Stimulated activated CD8-positive, alpha-beta memory T cell treated with anti-CD3 and anti-CD28 coated beads, Interleukin-4, amount 100 ng/mL, for 4 hours (primary cell): Measurements from ENCODE around the gene CCDC85C.
A peak's percentile ranks its signal among the peaks of the same experiment; 100 is the strongest.

Experiments
- DNase-seq, 2 donors: peaks; one replicate each; pipeline ENCODE4 v3.0.0-alpha.2; 2020; ENCODE audit warnings: low read depth in 2 of 2, low spot score in 1 of 2

The CCDC85C gene

DNA sequence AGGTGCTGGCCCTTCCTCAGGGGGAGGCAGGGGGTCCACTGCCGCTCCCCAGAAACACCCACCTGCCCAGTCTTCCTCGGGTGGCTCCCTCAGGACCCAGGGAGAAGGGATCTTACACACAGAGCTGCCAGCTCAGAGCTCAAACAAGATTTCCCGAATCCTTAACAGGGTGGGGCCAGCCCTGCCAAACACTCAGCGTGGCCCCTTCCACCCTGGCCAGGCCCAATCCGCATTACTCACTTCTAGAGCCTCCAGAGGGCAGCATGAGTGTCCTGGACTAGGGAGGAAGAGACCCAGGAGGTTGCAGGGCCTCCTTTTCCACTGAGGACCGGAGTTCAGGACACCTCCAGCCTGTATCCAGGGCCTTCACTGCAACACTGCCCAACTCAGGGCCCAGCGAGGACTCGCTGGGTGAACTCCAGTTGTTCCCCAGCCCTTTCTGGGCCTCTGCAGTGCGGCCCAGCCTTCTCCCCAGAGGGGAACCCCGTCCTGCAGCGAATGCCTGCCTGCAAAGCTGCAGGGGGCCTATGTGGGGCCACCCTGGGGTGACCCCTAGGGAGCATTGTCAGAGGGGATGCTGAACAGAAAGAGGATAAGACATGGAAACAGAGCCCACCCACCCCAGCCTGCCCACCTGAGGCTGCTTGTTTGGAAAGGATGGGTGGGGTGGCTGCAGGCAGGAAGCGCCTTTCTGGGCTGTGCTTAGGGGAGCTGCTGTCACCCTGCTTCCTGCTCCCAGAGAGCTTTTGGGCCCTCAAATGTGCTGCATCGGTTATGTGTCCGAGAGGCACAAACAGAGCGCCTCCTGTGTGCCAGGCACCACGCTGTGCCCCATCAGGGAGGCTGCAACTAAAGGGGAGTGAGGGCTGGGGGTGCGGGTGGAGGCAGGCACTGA, 79.0 kb downstream of the CCDC85C start:
- no peak for DNase-seq

DNA sequence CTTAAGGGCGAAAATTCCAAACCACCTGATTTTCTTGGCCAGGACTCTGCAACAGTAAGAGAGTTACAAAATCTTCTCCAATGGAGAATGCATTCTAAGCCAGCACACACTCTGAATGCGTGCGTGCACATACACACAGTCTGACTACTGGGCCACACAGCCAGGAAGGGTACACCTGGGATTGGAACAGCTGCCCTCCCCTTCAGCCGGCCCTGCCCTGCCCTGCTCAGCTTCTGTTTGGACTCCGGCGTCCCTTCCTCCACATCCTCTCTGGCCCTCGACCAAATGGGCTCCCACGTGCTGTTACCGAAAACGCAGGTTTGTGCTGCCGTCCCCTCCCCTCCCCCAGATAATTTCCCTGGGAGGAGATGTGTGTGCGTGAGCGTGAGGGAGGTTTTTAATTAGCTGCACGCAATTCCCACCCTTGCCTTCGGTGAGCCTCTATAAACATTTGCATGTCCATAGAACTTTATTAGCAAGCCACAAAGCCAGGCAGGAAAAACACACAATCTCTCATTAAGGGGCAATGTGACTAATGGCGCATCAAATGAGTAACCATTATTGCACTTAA, 79.8 kb downstream of the CCDC85C start:
- no peak for DNase-seq

DNA sequence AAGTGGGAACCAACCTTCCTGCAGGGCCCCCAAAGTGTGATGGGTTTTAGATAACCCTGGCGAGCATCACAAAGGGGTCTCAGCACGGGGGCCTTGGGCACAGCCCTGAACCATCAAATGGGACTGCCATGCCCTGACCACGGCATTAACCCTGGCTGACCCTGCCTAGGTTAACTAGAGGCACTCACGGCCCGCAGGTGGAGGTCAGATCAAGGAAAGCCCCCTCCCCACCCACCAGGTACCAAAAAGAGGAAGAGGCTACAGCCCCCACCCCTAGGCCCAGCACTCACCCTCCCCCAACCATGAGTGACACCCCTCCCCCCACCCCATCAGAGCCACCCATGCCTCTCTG, 80.3 kb downstream of the CCDC85C start:
- DNase-seq = no peak

DNA sequence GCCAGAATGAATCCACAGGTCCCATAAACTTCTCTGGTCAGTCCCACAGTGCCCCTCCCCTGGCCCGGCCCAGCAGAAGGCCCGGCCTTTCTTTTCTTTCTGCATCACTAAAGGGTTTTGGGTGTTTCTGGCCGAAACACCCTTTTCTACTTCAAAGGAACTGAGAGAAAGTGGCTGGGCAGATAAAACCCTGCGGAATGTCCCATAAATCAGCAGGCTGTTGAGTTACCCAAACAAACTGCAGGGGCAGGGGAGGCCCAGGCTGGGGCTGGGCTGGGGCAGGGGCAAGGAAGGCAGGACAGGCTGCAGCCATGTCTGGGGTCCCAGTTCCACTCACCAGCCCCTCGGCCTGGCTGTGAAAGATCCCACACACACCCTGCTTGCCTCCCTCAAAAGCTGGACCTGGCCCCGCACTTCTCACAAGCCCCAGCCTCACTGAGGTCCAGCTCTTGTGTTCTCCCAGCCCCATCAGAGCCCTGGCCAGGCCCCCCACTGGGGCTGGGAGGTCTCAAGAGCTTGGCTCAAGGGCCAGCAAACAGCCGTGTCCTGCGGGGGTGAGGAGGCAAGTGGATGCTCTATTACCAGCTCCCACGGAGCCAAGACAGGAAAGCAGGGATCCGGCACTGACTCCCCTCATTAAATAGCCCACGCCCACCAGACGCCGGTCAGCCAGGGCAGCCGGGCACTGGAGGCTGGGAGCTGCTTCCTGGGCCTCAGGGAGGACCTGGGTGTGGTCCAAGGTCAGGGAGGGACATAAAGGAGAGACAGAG, 80.9 kb downstream of the CCDC85C start:
- no peak for DNase-seq

DNA sequence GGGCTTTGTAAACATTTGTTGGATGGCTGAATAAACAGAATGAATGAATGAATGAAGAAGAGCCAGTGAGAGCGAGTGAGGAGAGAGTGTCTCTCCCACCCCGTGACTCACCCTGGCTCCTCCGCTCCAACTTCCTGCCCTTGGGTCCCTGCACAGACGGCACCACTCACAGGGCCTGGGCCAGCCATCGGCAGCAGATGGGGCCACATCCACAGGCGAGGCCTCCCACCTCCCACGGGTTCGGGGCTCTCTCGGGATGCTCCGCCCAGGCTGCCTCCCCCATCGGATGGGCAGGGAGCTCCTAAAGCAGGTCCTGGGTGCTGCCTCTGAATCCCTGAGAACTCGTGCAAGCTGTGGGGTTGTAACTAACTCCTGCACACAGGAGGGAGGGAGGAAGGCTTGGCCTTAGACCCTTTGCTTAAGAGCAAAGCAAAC, 81.5 kb downstream of the CCDC85C start:
- DNase-seq = no peak

DNA sequence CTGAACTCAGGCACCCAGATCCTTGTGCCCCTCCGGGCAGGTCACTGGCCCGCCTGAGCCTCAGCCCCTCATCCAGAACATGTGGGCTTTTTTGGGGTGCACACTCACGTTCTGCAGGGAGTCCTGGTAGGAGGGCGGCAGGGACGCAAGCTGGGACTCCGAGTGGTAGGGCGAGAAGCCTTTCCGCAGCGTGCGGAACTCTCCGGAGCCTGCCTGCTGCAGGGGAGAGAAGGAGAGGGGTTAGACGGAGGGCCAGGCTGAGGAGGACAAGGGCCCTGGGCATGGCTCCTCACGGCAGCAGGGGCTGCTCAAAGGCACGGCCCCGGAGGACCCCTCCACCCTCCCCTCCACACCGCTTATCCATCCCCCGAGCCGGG, 82.0 kb downstream of the CCDC85C start:
- DNase-seq = no peak

DNA sequence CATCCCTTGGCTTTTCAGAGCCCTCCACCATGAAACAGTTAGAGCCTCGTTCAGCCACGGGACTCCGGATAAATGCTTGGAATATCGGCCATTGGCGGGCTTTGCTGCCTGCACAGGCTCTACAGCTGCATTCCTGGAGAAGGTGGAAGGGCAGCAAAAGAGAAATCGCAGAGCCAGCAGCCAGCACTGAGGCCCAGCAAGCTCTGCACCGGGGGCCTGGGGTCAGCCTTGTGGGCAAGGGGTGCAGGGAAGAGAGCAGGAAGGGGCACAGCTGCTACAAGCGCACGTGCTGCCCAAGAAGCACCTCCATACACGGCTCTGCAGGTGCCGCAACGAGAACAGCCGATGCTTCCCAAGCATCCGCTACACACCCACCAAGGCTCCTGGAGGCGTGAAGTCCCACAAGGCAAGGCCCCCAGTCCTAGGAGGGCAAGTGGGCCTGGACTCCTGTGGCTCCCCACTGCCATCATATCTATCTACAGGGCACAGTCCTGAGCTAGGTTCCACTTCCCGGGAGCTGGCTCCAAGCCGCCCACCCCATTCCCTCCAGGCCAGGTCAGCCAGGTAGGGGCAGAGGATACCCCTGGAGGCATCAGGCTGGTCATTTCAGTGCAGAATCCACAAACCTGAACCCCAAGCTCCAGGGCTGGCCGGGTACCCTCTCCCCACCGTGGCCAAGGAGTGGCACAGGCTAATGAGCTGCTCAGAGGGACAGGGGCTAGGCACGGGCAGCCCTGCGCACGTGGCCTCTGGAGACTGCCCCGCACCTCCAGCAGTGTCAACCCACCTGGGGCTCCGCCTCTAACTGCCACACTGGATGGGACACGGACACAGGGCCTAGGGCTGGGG, 82.6 kb downstream of the CCDC85C start:
- DNase-seq = no peak

DNA sequence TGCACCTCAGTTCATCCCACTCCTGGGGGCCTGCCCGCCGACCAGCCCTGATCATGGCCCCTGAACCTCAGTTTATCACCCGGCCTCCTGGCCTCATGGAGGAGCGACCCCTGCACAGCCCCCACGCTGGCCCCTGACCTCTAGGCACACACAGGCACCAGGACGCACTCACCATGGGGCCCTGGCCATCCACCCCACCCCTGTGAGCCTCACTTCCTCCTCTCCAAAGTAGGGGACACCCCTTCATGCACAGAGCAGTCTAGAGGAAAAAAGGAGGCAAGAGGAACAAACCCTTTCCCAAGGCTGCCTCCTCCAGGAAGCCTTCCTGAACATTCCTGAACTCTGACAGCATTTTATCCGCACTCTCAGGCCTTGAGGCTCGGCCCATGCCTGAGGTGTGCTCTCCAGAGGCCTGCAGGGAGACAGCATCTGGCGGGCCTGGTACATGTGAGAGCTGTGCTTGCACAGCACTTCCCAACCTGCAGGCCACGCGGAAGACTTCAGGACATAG, 83.4 kb downstream of the CCDC85C start:
- no peak for DNase-seq

DNA sequence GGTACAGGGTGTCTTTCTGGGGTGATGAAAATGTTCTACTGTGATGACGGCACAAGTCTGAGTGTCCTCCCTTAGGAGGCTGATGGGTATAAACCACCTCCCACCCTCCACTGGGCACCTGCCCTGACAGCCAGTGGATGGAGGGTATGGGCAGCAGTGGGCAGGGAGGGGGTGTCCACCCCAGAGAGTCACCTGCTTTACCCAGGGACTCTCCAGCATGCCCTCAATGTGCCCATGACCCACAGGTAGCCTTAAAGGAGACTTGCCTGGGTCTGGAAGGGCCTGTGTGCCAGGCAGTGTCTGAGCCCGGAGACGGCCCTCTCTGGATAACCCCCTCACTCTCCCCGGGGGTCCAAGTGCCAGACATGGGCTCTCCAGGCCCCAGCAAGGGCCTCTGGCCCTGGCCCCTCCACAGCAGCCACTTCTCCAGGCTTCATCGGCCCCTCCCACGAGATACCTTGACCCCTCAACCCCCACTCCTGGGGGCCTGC, 84.0 kb downstream of the CCDC85C start:
- no peak for DNase-seq

DNA sequence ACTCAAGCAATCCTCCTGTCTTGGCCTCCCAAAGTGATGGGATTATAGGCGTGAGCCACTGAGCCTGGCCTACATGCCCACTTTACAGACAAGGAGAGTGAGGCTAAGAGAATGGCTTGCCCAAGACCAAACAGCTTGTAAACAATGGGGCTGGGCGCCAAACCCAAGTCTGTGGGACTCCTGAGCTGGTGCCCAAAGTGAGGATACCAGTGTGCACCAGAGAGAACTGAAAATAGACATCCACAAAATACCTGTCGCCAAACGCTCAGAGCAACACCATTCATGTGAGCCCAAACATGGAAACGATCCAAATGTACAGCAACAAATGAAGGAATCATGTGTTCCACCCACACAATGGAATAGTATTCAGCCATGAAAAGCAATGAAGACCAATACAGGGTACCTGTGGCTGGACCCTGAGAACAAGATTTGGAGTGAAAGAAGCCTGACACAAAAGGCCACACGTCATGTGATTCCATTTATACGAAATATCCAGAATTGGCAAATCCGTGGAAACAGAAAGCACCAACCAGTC, 84.6 kb downstream of the CCDC85C start:
- DNase-seq = no peak

DNA sequence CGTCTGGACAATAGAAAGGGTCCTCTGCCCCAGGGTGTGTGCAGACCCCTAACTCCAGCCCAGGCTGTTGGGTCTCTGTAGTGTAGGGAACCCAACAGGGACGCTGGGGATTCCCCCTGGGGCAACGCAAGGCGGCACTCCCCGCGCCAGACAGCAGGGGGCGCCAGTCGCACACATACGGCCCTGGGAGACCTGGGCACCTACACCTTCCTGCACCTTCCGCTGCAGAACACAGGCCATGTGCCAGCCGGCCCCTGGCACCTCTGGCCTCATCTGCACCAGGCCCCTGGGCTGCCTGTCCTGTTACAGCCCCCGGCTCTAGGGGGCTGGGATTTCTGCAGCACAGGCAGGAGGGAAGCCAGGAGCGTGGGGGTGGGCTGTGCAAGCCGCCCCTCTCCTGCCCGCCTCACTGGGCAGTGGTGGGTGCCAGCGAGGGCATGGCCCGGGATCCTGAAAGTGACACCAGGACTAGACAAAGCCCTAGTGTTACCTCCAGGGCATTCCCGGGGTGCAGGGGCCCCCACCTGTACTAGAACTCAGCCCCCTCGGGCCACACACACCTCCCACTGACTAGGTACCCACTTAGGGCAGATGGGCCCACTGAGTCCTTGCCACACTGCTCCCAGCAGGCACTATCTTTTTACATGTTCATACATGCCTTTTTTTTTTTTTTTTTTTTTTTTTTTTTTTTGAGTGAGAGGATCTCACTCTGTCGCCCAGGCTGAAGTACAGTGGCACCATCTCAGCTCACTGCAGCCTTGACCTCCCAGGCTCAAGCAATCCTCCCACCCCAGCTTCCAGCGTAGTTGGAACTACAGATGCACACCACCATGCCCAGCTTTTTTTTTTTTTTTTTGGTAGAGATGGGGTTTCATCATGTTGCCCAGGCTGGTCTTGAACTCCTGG, 85.3 kb downstream of the CCDC85C start:
- peak; percentile 45 to 71 for DNase-seq

DNA sequence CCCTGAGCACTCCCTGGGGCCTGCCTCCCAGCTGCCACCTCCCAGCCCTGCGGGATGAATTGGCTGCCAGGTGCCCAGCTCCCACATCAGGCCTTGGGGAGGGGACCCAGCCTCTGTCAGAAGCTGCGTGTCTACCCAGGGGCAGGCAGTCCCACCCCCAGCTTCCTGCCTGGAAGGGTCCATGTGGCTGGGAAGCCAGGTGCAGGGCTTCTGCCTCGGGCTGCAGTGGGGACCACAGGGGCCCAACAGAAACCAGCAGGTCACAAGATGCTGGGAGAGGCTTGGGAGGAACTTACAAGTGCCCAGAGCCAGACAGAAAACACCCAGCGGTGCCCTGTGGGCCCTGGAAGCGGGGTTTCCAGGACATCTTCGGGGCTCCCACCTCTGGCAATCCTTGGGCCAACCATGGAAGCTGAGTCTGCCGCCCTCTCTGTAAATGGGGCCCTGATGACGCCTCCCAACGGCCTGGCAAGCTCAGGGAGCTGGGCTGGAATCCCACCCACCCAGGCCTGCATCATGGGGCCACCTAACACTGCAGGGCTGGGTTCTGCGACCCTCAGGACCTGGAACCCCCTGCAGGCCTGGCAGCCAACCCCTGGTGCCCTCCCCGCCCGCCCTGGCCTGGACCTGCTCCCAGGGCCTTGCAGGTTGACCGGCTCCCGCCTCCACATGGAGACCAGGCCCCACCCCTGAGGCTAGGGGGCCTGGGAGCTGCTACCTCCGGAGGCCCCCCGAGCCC, 86.2 kb downstream of the CCDC85C start:
- no peak for DNase-seq

DNA sequence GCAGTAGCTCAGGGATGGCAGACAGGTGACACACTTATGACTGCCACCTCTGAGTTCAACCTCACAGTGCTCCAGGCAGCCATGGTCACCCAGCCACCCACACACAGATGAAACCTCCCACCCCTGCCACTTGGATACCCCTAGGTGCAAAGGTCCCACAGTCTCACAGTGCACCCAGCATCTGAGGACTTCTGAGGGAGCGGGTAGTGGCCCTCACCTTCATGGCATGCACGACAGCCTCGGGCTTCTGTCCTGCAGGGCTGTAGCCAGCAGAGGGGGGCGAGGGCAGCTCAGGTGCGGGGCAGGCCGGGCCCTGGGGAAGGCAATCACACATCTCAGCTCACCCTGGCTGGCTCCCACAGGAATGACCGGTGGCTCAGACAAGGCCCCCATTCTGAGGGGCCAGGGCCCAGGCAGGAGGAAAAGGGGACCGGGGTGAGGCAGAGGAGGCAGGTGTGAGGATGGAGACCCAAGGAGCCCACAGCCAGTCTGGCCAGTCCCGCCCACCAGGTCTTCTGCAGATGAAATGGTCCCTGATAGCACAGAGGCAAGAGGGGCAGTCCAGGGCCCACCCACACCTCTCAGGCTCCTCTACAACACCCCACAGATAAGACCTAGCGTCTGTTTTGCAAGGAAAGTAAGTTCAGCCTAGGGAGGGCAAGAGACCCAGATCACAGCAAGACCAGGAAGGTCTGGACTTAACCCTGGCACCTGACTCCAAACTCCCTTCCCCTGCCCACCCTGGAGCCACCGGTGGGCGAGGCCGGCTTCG, 87.0 kb downstream of the CCDC85C start:
- no peak for DNase-seq

DNA sequence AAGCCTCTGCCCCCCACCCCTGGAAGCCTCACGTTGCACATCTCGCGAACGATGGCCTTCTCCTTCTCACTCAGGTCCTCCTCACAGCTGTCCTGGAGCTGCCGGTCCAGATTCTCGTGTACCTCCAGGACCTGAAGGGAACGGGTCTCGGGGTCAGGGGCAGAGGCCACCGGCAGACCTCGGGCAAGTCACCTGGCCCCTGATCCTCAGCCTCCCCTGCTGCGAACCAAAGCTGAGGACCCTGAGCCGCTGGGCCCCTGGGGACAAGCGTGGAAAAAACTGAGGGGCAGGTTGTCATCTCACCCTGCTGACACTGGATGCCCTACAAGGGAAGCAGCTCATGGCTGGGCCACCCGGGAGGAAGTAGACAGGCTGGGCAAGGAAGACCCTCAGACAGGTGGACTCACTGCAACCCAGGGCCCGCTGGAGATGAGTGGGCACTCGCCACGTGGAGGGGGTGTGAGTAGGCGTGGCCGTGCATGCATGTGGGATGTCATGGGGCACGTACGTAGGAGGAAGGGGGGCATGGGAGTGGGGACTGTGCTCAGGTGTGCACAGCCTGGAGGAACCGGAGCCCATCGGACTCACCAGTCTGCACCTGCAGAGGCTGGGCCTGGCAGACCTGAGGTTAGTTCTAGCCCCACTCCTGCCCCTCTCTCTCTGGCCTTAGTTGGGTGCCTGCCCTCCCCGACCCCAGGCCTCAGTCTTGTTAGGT, 87.7 kb downstream of the CCDC85C start:
- DNase-seq = no peak

DNA sequence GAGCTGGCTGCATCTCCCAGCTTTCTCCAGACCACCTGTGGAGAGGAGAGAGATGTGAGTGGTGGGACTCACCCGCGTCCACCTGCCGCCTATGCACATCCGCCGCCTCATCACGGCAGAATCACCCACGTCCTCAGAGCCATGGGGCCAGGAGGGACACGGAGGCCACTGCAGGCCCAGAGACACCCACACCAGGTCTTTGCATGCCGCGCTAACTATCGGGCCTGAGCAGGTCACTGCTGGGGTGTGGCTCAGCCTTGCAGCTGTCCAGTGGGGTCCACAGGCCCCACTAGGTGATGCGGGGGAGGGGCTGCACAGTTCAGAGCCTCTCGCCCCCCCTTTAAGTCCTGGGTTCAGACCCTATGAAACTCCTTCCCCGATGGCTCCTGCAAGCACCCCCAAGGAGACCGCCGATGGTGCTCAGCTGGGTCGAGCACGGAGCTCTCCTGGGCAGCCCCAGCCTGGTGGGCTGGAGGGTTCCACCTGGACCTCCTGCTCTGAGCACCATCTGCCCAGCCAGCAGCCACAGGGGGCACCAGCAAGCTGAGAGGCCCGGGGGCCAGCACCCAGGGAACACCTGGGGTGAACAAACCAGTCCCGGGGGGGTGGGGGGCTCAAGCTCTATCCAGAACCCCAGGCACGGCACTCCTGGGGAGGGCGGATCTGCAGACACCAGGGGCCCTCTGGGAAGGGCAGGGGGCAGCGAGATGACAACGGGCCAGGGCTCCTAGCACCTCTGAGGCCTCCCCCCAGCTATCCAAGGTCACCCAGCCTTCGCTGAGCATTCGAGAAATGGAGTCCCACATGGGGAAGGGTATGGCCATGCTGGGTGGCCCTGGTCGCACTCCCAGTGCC, 88.5 kb downstream of the CCDC85C start:
- no peak for DNase-seq

DNA sequence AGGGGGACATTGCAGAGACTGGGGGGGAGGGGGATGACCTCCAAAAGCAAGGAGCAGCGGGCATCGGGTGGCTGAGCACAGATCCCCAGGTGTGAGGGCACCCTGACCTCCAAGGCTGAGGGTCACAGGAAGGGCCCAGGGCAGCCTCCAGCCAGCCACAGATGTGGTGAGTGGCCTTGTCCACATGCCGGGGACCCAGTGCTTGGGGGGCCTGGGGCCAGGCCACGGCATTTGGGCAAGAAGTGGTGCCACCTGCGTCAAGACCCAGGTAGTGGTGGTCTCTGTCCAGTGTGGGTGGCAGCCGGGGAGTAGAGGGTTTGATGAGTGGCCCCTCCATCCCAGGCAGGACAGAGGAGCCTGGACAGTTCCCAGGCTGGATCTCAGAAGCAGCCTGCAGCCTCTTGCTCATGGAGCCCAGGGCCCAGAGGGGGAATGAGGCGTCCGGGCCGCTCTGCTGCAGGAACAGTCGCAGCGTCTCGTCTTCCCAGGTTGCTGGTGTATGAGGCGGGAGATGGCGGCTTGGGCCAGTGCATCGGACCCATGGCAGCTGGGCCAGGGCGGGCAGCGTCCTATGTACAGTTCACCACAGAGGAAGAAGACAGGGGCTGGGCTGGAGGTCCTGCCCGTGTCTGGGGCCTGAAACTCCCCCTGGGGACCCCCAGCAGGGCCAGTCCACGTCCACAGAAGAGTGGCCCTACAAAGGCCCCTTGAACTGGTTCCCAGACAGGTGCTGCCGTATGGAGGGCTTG, 89.3 kb downstream of the CCDC85C start:
- DNase-seq = no peak
